GM12872 (cell line): ENCODE measurements around the gene UTS2B.

Source experiments
- CTCF ChIP-seq: IDR thresholded peaks from 3 replicates; pipeline ENCODE4 v1.5.1; 2011; ENCODE audit warnings: low read depth, mild to moderate bottlenecking, low read length, moderate library complexity; ENCODE audit not compliant: insufficient read depth

UTS2B gene

GRCh38 chr3:191333298-191333880 is 3.1 kb upstream of the UTS2B start:
- no peak for TF ChIP-seq CTCF

- no peak for TF ChIP-seq CTCF
These were observed 1.1 kb upstream of the UTS2B start for GRCh38 chr3:191331388-191331787.

GRCh38 chr3:191330530-191331048 is 263 bp upstream of the UTS2B start:
- no peak for TF ChIP-seq CTCF

- no peak for TF ChIP-seq CTCF
These were observed 1.2 kb downstream of the UTS2B start, which contains the start of gene CCDC50 for GRCh38 chr3:191328962-191329653. Gene CCDC50, plus strand, starts transcription at chr3:191329394. Its CDS starts 281 bp downstream, at chr3:191329675.

GRCh38 chr3:191328383-191328961 is 1.9 kb downstream of the UTS2B start:
- TF ChIP-seq CTCF, result no peak

GRCh38 chr3:191327526-191327925 is 2.8 kb downstream of the UTS2B start:
- no peak for TF ChIP-seq CTCF

- no peak for TF ChIP-seq CTCF
These were observed 5.4 kb downstream of the UTS2B start for GRCh38 chr3:191324936-191325335.
